GM19025 (cell line): ENCODE data around the gene IFFO2.
"Not testable (repeated sequence)": the region's sequence is repeated elsewhere in the genome, so short reads cannot be mapped to it uniquely, and the experiment has no call there.

Experiments
- ATAC-seq: cut with Tn5 transposase; IDR thresholded peaks from one replicate; pipeline ENCODE4 v1.9.1; 2021; ENCODE audit warnings: mild to moderate bottlenecking, low read depth, moderate library complexity; ENCODE audit not compliant: unreplicated experiment

The IFFO2 gene

GRCh38 chr1:18879791-18880309 lies 76.6 kb downstream of the IFFO2 start:
- no peak for ATAC-seq

- ATAC-seq, result no peak
Measured at GRCh38 chr1:18879215-18879790, 77.2 kb downstream of the IFFO2 start.

- ATAC-seq, result no peak
Measured at GRCh38 chr1:18878538-18879214, 77.8 kb downstream of the IFFO2 start.

- no peak for ATAC-seq
Measured at GRCh38 chr1:18877282-18877681, 79.2 kb downstream of the IFFO2 start.

- ATAC-seq, result no peak
Measured at GRCh38 chr1:18876210-18876609, 80.3 kb downstream of the IFFO2 start.

GRCh38 chr1:18875796-18876128 lies 80.7 kb downstream of the IFFO2 start:
- ATAC-seq, result no peak

GRCh38 chr1:18875107-18875795 lies 81.2 kb downstream of the IFFO2 start:
- no peak for ATAC-seq

- ATAC-seq, result no peak
Measured at GRCh38 chr1:18874600-18874999, 81.9 kb downstream of the IFFO2 start.

- no peak for ATAC-seq
Measured at GRCh38 chr1:18874036-18874435, 82.4 kb downstream of the IFFO2 start.

GRCh38 chr1:18872071-18872611 lies 84.3 kb downstream of the IFFO2 start:
- no peak for ATAC-seq

GRCh38 chr1:18871401-18872070 lies 84.9 kb downstream of the IFFO2 start:
- ATAC-seq, result no peak

- no peak for ATAC-seq
Measured at GRCh38 chr1:18870957-18871356, 85.5 kb downstream of the IFFO2 start.

- ATAC-seq, result not testable (repeated sequence)
Measured at GRCh38 chr1:18870595-18870865, 85.9 kb downstream of the IFFO2 start.

- no peak for ATAC-seq
Measured at GRCh38 chr1:18869847-18870594, 86.5 kb downstream of the IFFO2 start.

GRCh38 chr1:18868801-18869424 lies 87.6 kb downstream of the IFFO2 start:
- no peak for ATAC-seq

- ATAC-seq, result no peak
Measured at GRCh38 chr1:18868354-18868753, 88.1 kb downstream of the IFFO2 start.

GRCh38 chr1:18866846-18867245 lies 89.6 kb downstream of the IFFO2 start:
- ATAC-seq, result no peak

- no peak for ATAC-seq
Measured at GRCh38 chr1:18866314-18866713, 90.2 kb downstream of the IFFO2 start.

GRCh38 chr1:18865176-18865575 lies 91.3 kb downstream of the IFFO2 start:
- no peak for ATAC-seq

- ATAC-seq, result no peak
Measured at GRCh38 chr1:18861590-18861989, 94.9 kb downstream of the IFFO2 start.
